C4-2B (cell line): ENCODE data around the gene PEX14.

Source experiments
- CTCF ChIP-seq: fragments of 450-650 bp; conservative IDR thresholded peaks from 2 replicates; pipeline ENCODE4 v1.5.1; 2017; ENCODE audit warnings: mild to moderate bottlenecking
- ZFX ChIP-seq: fragments of 450-650 bp; IDR thresholded peaks from 2 replicates; pipeline ENCODE4 v1.6.1; 2017

GRCh38 chr1:10672343-10673050 lies 197.7 kb downstream of the PEX14 start:
- no peak for TF ChIP-seq CTCF
- TF ChIP-seq ZFX = no peak
